BE2C (cell line): Measurements from ENCODE around the gene RAB40AL.

Source experiments
- DNase-seq: peaks from one replicate; pipeline ENCODE4 v3.0.0-alpha.2; 2020
- H3K27me3 ChIP-seq: fragments of 250-450 bp; sonication (Bioruptor Pico); 2 replicates; pipeline ENCODE4 v1.5.1; 2020; ENCODE audit warnings: mild to moderate bottlenecking
- H3K36me3 ChIP-seq: fragments of 250-450 bp; sonication (Bioruptor Pico); 2 replicates; pipeline ENCODE4 v1.5.1; 2020; ENCODE audit warnings: mild to moderate bottlenecking
- H3K4me1 ChIP-seq: fragments of 250-450 bp; sonication (Bioruptor Pico); 2 replicates; pipeline ENCODE4 v1.5.1; 2020
- H3K4me3 ChIP-seq: 2 replicates; pipeline ENCODE4 v1.5.1; 2011; ENCODE audit warnings: low read depth, low read length
- H3K9me3 ChIP-seq: fragments of 250-450 bp; sonication (Bioruptor Pico); 2 replicates; pipeline ENCODE4 v1.5.1; 2020
- TF ChIP-seq, protein P1 (sequence below): IDR thresholded peaks from 2 replicates; pipeline ENCODE4 v1.5.1; 2012; ENCODE audit warnings: mild to moderate bottlenecking, low read depth, low read length

RAB40AL gene

DNA sequence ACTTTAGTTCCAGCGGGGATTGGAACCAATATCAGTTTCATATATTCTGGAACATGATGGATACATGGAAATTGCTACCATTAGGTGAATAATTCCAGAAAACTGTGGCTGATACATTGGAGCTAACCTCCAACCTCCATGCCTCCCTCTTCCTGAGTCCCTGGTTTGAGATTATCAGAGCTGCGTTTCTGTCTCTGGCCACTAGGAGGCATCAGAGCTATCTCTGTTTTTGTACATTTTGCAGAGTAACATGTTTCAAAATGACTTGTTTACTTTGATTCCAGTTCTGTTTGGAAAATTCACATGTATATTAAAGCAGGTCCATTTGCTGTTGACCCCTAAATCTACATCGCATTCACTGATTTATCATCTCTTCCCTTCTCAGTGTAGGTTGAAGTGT lies 2.4 kb upstream of the RAB40AL start:
- Histone ChIP-seq H3K36me3 (no peaks in the 10 kb centered on the region), H3K27me3 (no peaks in the 10 kb centered on the region), H3K4me3 (no peak overlapping the region), H3K9me3 (no peaks in the 10 kb centered on the region), H3K4me1 (no peaks in the 10 kb centered on the region)
- peak; percentile 8 for DNase-seq
- TF ChIP-seq, protein P1, sequence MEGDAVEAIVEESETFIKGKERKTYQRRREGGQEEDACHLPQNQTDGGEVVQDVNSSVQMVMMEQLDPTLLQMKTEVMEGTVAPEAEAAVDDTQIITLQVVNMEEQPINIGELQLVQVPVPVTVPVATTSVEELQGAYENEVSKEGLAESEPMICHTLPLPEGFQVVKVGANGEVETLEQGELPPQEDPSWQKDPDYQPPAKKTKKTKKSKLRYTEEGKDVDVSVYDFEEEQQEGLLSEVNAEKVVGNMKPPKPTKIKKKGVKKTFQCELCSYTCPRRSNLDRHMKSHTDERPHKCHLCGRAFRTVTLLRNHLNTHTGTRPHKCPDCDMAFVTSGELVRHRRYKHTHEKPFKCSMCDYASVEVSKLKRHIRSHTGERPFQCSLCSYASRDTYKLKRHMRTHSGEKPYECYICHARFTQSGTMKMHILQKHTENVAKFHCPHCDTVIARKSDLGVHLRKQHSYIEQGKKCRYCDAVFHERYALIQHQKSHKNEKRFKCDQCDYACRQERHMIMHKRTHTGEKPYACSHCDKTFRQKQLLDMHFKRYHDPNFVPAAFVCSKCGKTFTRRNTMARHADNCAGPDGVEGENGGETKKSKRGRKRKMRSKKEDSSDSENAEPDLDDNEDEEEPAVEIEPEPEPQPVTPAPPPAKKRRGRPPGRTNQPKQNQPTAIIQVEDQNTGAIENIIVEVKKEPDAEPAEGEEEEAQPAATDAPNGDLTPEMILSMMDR = peak; percentile 68

GRCh38 chrX:102950908-102951866 lies 14.1 kb downstream of the RAB40AL start:
- peak overlapping the region; percentile 61 for H3K4me3 ChIP-seq
- no peaks in the 10 kb centered on the region for H3K27me3 ChIP-seq
- no peaks in the 10 kb centered on the region for H3K9me3 ChIP-seq
- H3K36me3 ChIP-seq = no peaks in the 10 kb centered on the region
- no peaks in the 10 kb centered on the region for H3K4me1 ChIP-seq
- DNase-seq = peak; percentile 57
- TF ChIP-seq, protein P1 = peak; percentile 64

GRCh38 chrX:102957751-102958150 lies 20.7 kb downstream of the RAB40AL start:
- Histone ChIP-seq H3K4me1 (no peaks in the 10 kb centered on the region), H3K9me3 (no peaks in the 10 kb centered on the region)
- TF ChIP-seq, protein P1 = no peak

DNA sequence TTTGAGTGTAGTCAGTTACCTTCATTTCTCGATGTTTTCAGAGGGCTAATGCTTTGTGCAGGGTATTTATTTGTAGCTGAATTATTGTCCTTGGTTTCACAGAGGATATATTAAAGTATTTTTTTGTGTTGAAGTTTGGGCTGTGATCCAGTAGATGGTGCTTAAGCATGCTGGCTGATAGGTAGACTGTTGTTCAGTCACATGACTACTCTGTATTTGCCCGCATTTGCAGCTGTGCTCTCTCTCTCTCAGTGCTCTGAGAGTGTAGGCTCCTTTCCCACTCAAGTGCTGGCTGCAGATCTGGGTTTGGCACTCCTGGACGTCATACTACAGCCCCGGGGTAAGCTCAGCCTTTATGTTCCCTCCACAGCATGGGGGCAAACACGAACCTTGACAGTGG lies 21.7 kb downstream of the RAB40AL start:
- peak; percentile 9 for DNase-seq
- no peak overlapping the region for H3K4me3 ChIP-seq

More at GRCh38 chrX:102957751-102958150, 20.7 kb downstream of the RAB40AL start:
- no peak overlapping the region for H3K4me3 ChIP-seq
- no peaks in the 10 kb centered on the region for H3K27me3 ChIP-seq
- DNase-seq = no peak
- no peaks in the 10 kb centered on the region for H3K36me3 ChIP-seq

DNA sequence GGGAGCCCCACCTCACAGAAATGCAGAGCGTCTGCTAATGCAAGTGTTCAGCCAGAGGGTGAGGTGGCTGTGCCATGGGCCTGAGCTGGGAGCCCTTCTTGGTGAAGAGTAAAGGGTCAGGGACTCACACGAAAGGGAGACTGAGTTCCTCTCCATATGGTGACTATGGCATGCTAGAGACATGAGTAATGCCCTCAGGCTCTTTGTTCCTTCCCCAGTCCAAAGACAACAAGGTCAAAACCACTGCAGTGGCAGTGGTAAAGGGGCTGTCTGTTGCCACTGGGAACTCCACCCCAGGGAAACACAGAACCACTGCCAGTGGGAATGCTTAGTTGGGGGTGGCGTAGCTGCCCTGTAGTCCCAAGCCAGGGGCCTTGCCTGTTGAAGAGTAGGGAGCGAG lies 22.4 kb downstream of the RAB40AL start:
- TF ChIP-seq, protein P1 = no peak
- no peak overlapping the region for H3K4me3 ChIP-seq
- no peak for DNase-seq
- H3K9me3 ChIP-seq = no peaks in the 10 kb centered on the region
- H3K27me3 ChIP-seq = no peaks in the 10 kb centered on the region
- no peaks in the 10 kb centered on the region for H3K36me3 ChIP-seq
- no peaks in the 10 kb centered on the region for H3K4me1 ChIP-seq

More for the DNA sequence above, 21.7 kb downstream of the RAB40AL start:
- no peaks in the 10 kb centered on the region for H3K36me3 ChIP-seq
- no peaks in the 10 kb centered on the region for H3K9me3 ChIP-seq
- TF ChIP-seq, protein P1 = 0 out of 2 replicates have a peak, but pooled peaks have one; percentile 15
- no peaks in the 10 kb centered on the region for H3K27me3 ChIP-seq
- H3K4me1 ChIP-seq = no peaks in the 10 kb centered on the region

GRCh38 chrX:102963955-102964354 lies 26.9 kb downstream of the RAB40AL start:
- Histone ChIP-seq H3K4me3 (no peak overlapping the region), H3K9me3 (no peaks in the 10 kb centered on the region), H3K36me3 (no peaks in the 10 kb centered on the region), H3K4me1 (no peaks in the 10 kb centered on the region), H3K27me3 (no peaks in the 10 kb centered on the region)
- DNase-seq = no peak
- TF ChIP-seq, protein P1 = no peak
